GM10847 (cell line): Measurements from ENCODE around the gene SEMA4F.
A peak's percentile ranks its signal among the peaks of the same experiment; 100 is the strongest.

Experiments
- POLR2A ChIP-seq: IDR thresholded peaks from 2 replicates; pipeline ENCODE4 v1.6.1; 2011; ENCODE audit not compliant: insufficient read length; ENCODE audit errors: extremely low read depth

Gene SEMA4F, protein sequence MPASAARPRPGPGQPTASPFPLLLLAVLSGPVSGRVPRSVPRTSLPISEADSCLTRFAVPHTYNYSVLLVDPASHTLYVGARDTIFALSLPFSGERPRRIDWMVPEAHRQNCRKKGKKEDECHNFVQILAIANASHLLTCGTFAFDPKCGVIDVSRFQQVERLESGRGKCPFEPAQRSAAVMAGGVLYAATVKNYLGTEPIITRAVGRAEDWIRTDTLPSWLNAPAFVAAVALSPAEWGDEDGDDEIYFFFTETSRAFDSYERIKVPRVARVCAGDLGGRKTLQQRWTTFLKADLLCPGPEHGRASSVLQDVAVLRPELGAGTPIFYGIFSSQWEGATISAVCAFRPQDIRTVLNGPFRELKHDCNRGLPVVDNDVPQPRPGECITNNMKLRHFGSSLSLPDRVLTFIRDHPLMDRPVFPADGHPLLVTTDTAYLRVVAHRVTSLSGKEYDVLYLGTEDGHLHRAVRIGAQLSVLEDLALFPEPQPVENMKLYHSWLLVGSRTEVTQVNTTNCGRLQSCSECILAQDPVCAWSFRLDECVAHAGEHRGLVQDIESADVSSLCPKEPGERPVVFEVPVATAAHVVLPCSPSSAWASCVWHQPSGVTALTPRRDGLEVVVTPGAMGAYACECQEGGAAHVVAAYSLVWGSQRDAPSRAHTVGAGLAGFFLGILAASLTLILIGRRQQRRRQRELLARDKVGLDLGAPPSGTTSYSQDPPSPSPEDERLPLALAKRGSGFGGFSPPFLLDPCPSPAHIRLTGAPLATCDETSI

GRCh38 chr2:74653985-74654882 is at the start of gene SEMA4F:
Gene SEMA4F, plus strand, starts transcription at chr2:74654247. Its CDS starts 130 bp downstream, at chr2:74654377.
- peak; percentile 43 for TF ChIP-seq POLR2A

- no peak for TF ChIP-seq POLR2A
These were observed 47.1 kb upstream of the SEMA4F start for GRCh38 chr2:74606927-74607326.

DNA sequence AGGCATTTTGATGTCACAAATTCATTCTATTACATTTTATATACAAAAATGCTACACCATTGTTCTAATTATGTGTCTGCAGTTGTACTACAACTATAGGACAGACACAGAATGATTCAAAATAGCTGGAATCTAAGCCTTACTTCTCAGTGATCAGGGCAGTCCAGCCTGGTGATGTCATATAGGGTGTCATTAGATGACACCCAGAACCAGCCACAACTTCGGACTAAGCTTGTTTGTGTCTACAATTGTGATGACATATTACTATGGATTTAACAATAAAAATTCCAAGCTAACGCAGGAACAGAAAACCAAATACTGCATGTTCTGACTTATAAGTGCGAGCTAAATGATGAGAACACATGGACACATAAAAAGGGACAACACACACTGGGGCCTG is 36.9 kb upstream of the SEMA4F start:
- TF ChIP-seq POLR2A = no peak

DNA sequence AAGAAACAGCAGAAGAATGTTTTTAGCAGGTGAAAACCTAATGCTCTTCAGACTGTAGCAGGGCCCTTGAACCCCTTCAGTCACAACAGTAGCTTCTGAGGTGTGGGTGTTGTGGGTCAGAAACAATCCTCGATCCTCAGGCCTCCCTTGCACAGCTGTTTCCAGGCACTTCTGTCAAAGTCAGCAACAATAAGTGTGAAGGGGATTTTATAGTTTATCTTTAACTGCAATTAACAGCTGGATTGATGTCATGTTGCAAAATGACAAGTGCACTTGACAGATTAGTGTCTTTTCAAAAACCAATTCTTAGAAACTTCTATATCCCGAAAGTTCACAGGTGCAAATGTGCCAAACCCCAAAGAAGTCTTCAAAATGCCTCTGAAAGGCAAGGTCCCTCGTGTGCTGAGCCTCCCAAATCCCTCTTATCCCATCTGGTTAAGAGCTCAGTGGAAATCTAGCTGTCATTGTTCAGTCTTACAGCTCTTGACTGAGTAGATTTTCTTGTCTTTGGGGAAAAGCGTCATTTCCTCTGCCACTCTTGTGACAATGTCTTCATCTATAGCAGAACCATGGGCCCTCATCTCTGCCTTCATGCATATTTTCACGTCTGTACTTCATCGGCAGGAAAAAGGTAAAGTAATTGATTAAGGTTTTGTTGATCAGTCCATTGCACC is 35.5 kb upstream of the SEMA4F start:
- no peak for TF ChIP-seq POLR2A

GRCh38 chr2:74619651-74620297 is 34.3 kb upstream of the SEMA4F start:
- no peak for TF ChIP-seq POLR2A

DNA sequence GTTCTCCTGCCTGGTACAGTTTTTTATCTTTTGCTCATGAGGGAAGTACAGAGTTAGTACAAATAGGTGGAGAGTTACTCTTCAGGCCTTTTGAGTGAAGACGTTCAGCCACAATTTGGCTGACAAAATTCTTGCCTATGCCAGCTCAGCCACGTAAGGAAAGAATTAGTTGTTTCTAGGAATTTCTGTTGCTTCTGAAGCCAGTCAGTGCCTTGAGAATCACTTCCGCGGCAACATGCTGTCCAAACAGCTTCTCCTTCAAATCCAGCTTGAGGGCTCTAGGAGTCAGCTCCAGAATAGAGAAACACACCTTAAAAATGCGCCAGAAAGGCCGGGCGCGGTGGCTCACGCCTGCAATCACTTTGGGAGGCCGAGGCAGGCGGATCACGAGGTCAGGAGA is 33.4 kb upstream of the SEMA4F start:
- TF ChIP-seq POLR2A = no peak

DNA sequence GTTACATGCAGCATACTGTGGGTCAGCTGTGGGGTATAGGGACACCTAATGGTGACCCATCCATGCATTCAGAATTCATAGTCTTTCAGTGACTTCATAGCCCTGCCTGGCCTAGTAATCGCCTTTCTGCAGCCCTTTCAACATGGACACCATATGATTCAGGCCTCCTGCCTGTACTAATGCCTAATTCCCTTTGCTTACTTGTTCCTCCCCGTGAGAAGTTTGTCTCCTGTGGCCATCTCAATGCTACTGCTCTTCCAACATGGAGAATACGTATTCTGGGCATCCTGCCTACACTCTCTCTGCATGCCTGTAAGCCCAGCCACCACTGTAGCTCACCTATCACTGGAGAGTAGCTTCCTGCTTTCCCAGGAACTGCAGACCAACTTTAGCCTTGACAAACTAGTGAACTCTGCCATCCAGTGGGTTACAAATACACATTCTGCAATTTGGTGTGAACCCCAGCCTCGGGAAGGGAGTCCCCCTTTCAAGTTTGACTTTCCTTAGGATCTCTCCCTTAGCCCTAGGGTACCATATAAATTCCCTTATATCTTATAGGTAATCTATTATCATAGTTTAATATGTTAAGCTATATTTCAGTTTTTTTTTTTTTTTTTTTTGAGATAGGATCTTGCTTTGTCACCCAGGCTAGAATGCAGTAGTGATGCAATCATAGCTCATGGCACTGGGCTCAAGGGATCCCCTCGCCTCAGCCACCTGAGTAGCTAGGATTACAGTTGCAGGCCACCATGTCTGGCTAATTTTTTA is 28.2 kb upstream of the SEMA4F start:
- TF ChIP-seq POLR2A = no peak

- no peak for TF ChIP-seq POLR2A
These were observed 25.4 kb upstream of the SEMA4F start for GRCh38 chr2:74628538-74629105.

GRCh38 chr2:74632209-74632938 is 21.7 kb upstream of the SEMA4F start:
- TF ChIP-seq POLR2A = no peak

DNA sequence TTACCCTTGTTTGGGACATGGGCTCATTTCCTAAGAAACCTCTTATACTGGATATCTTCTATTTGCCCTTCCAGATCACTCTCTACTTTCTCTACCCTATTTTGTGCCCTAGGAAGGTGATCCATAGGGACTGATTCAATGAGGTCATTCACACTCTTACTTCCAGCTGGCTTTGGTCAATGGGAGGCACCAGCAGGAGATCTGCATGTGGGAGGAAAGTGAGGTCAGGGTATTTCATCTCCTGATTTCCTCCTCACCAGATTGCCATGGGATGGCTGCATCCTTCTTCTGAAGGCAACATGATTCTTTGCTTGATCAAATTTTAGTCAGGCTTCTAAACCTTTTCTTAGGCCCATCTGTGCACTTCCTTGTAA is 21.1 kb upstream of the SEMA4F start:
- no peak for TF ChIP-seq POLR2A

DNA sequence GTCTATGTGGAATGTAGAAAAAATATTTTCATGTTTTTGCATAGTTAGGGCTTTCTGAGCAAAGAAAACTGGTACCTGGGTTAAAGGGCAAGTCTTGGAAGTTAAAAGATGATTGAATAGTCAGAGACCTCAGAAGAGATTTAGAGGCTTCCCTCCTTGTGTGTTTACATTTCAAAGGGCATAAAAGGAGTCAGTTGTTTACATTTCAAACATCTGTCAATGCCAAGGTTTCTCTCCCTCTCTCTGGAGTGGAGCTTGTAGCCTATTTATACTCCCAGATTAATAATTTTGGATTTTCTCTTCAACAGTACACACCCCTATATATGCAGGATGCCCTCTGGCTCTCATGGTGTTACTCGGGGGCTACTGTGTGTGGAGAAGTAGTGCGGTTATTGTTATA is 14.5 kb upstream of the SEMA4F start:
- no peak for TF ChIP-seq POLR2A

GRCh38 chr2:74645344-74645743 is 8.7 kb upstream of the SEMA4F start:
- TF ChIP-seq POLR2A = no peak

DNA sequence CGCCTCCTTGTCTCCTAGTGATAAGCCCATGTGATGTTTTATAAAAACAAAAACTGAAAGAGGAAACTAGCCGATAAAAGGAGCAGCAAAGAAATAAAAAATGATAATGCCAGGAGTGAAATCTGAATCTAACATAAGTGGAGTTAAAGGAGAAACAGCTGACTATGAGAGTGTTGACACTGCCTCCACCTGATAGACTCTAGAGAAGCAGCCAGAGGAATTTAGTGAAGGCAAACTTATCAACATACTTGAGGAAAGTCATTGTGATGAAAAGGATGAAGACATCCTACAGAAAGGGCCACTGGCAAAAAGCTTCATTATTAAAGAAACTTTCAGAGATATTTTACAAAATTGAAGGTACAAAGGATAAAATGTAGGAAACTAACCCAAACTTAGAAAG is 7.8 kb upstream of the SEMA4F start:
- no peak for TF ChIP-seq POLR2A
